Endothelial cell of umbilical vein (primary cell): Measurements from ENCODE around the gene EVA1A. TPM values are rescaled to one million over a fixed set of nuclear protein-coding genes. Genes with fewer than 3 reads are reported as not detected.

Experiments
- BruUV-seq: library from RNA; stranded (reverse); fragments of 400-500 nt; replicated peaks from 2 replicates; lab custom pipeline; 2021; lab: Mats Ljungman, UMichigan
- CTCF ChIA-PET: fragments of 300-600, 350-600 bp; sonication (Branson Sonifier 250); formaldehyde crosslinking; loops from one replicate; lab custom pipeline; 2021; ENCODE audit warnings: antibody characterized with exemption, inconsistent platforms; lab: Charles Lee
- POLR2A ChIA-PET: fragments of 300-600, 350-600 bp; sonication (Branson Sonifier 250); formaldehyde crosslinking; loops from one replicate; lab custom pipeline; 2021; ENCODE audit warnings: antibody characterized with exemption, inconsistent platforms; lab: Charles Lee
- DNase-seq: peaks from one replicate; pipeline ENCODE4 v3.0.0-alpha.2; 2011; ENCODE audit warnings: low read depth, low spot score
- FAIRE-seq: peaks from 2 replicates; lab custom pipeline; 2011; peaks lifted over from hg19 to GRCh38; lab: Jason Lieb, UNC
- H2AFZ ChIP-seq: 2 replicates; pipeline ENCODE4 v1.6.0; 2012; ENCODE audit warnings: low read depth, low read length, control low read depth, inconsistent platforms
- H3K27ac ChIP-seq: 2 replicates; pipeline ENCODE4 v1.5.1; 2011; ENCODE audit warnings: low read depth, mild to moderate bottlenecking, control low read depth, low read length, moderate library complexity; ENCODE audit not compliant: insufficient read depth
- H3K27me3 ChIP-seq, 2 experiments: 2 replicates each; pipeline versions ENCODE4 v1.6.0 to v1.6.1; 2011; ENCODE audit warnings: low read length in 2 of 2, mixed read lengths in 1 of 2; ENCODE audit not compliant: control insufficient read depth in 2 of 2, insufficient read depth in 2 of 2
- H3K36me3 ChIP-seq, 2 experiments: 2 replicates in 1 of 2; 3 replicates in 1 of 2; pipeline ENCODE4 v1.5.1; 2011; ENCODE audit warnings: low read length in 2 of 2, mild to moderate bottlenecking in 1 of 2, moderate library complexity in 1 of 2; ENCODE audit not compliant: control insufficient read depth in 2 of 2, insufficient read depth in 2 of 2; ENCODE audit errors: extremely low read depth in 1 of 2
- H3K4me1 ChIP-seq: 3 replicates; pipeline ENCODE4 v1.5.1; 2011; ENCODE audit warnings: mild to moderate bottlenecking, low read length; ENCODE audit not compliant: control insufficient read depth, insufficient read depth; ENCODE audit errors: extremely low read depth
- H3K4me2 ChIP-seq: 2 replicates; pipeline ENCODE4 v1.6.1; 2011; ENCODE audit warnings: low read length, control low read depth, mixed read lengths; ENCODE audit not compliant: insufficient read depth
- H3K4me3 ChIP-seq, 3 experiments: fragments of 200-600 bp in 1 of 3; sonication (generic), shearing (Covaris generic) in 1 of 3; replicated peaks in 1 of 3; 2 replicates each; pipeline ENCODE4 v1.5.1; 2011 to 2016; ENCODE audit warnings: control low read depth in 3 of 3, low read length in 3 of 3, mild to moderate bottlenecking in 2 of 3, inconsistent platforms in 1 of 3, low read depth in 1 of 3, moderate library complexity in 1 of 3; ENCODE audit not compliant: insufficient read depth in 1 of 3
- H3K79me2 ChIP-seq: 2 replicates; pipeline ENCODE4 v1.6.0; 2012; ENCODE audit warnings: low read length, inconsistent platforms; ENCODE audit not compliant: control insufficient read depth, insufficient read depth
- H3K9ac ChIP-seq: replicated peaks from 2 replicates; pipeline ENCODE3; 2011; ENCODE audit warnings: low read length, control low read depth; ENCODE audit not compliant: insufficient read depth; ENCODE audit errors: extremely low read depth
- H3K9me1 ChIP-seq: replicated peaks from 3 replicates; pipeline ENCODE4 v1.6.0; 2011; ENCODE audit warnings: mild to moderate bottlenecking, low read length; ENCODE audit not compliant: control insufficient read depth, insufficient read depth; ENCODE audit errors: extremely low read depth
- H3K9me3 ChIP-seq: replicated peaks from 2 replicates; pipeline ENCODE4 v1.5.1; 2012; ENCODE audit warnings: low read length, inconsistent platforms; ENCODE audit not compliant: control insufficient read depth, insufficient read depth
- H4K20me1 ChIP-seq: replicated peaks from 2 replicates; pipeline ENCODE3; 2011; ENCODE audit warnings: mild to moderate bottlenecking, low read length; ENCODE audit not compliant: control insufficient read depth, insufficient read depth; ENCODE audit errors: extremely low read depth
- EZH2 ChIP-seq: IDR thresholded peaks from 2 replicates; pipeline ENCODE4 v1.6.1; 2012; ENCODE audit warnings: borderline replicate concordance, low read depth, mild to moderate bottlenecking, moderate library complexity, low read length, inconsistent platforms; ENCODE audit not compliant: severe bottlenecking
- FOS ChIP-seq: IDR thresholded peaks from 2 replicates; pipeline ENCODE4 v1.6.1; 2011; ENCODE audit warnings: mild to moderate bottlenecking, low read length, moderate library complexity, borderline replicate concordance; ENCODE audit not compliant: insufficient read depth
- GATA2 ChIP-seq: IDR thresholded peaks from 2 replicates; pipeline ENCODE4 v1.7.0; 2011; ENCODE audit warnings: low read depth, mild to moderate bottlenecking, moderate library complexity, mixed read lengths, low read length; ENCODE audit not compliant: insufficient read length, insufficient read depth
- JUN ChIP-seq: IDR thresholded peaks from 2 replicates; pipeline ENCODE4 v1.6.1; 2011; ENCODE audit warnings: borderline replicate concordance, low read depth; ENCODE audit not compliant: insufficient read length, insufficient read depth
- MAX ChIP-seq: IDR thresholded peaks from 2 replicates; pipeline ENCODE4 v1.6.1; 2011; ENCODE audit not compliant: insufficient read depth, insufficient read length
- MYC ChIP-seq: IDR thresholded peaks from one replicate; pipeline ENCODE4 v1.6.1; 2011; ENCODE audit warnings: mild to moderate bottlenecking, low read depth, low read length
- POLR2A ChIP-seq: IDR thresholded peaks from 2 replicates; pipeline ENCODE4 v1.6.1; 2012; ENCODE audit warnings: low read depth, mild to moderate bottlenecking, control low read depth, low read length
- POLR2AphosphoS5 ChIP-seq: IDR thresholded peaks from 2 replicates; pipeline ENCODE4 v1.6.1; 2012; ENCODE audit warnings: low read depth, mild to moderate bottlenecking, control low read depth, low read length, moderate library complexity; ENCODE audit not compliant: insufficient read depth
- dilution Hi-C: fragments of 300-500 bp; cut with MboI; formaldehyde crosslinking; loops from one replicate; pipeline ENCODE4 v1.15.0; 2019; ENCODE audit warnings: low sequenced_read_pairs; ENCODE audit not compliant: extremely low pct_ligation_motif_present
- intact Hi-C: fragments of 100-400 bp; cut with micrococcal nuclease; formaldehyde crosslinking; loops from one replicate; pipeline ENCODE4 v1.10.0; 2022
- polyA plus RNA-seq, 4 experiments: library from polyadenylated mRNA; depleted of rRNA in 3 of 4; stranded (reverse) in 3 of 4; unstranded in 1 of 4; fragments of >200 nt; gene quantifications; 2 replicates each; pipeline versions ENCODE4 v1.2.1 to v1.2.3, GENCODE V29; 2011 to 2012; ENCODE audit warnings: missing spikeins in 1 of 4
- total RNA-seq: library from RNA; stranded (reverse); gene quantifications from 2 replicates; pipeline ENCODE4 v1.2.3, GENCODE V29; 2021
- TF ChIP-seq, protein P1 (sequence below), 2 donors: IDR thresholded peaks; 1 replicate in 1 of 2; 2 replicates in 1 of 2; pipeline ENCODE4 v1.5.1; 2011; ENCODE audit warnings: low read length in 2 of 2, mild to moderate bottlenecking in 2 of 2, moderate library complexity in 2 of 2, control low read depth in 1 of 2, inconsistent platforms in 1 of 2, low read depth in 1 of 2; ENCODE audit not compliant: insufficient read depth in 1 of 2; ENCODE audit errors: extremely low read depth in 1 of 2

EVA1A gene
- total and polyA plus RNA-seq, 2 donors (not counting 3 experiments of a cell fraction or from before 2014, with no cell fraction given) = 52.6 to 66.5 TPM

GRCh38 chr2:75484840-75485239, 75.9 kb downstream of the EVA1A start:
- no peak overlapping the region for H3K4me3 ChIP-seq
- H3K36me3 ChIP-seq = no peaks in the 10 kb centered on the region
- FAIRE-seq (no peak), DNase-seq (no peak)
- ChIA-PET CTCF (interaction anchor here (1.4 kb wide), 1 partner anchor 124 kb away, joined by 3 read pairs; no protein-coding TSS in a partner anchor), POLR2A (no interaction called here)
- intact Hi-C loops (no loop called here), dilution Hi-C loops (no loop called here)
- no peak overlapping the region for H3K9ac ChIP-seq
- no peak overlapping the region for H3K27ac ChIP-seq
- H2AFZ ChIP-seq = no peak overlapping the region
- H4K20me1 ChIP-seq = no peaks in the 10 kb centered on the region
- TF ChIP-seq JUN (no peak), GATA2 (no peak), EZH2 (no peak), POLR2A (no peak), MYC (no peak), POLR2AphosphoS5 (no peak), FOS (no peak), MAX (no peak)
- TF ChIP-seq, protein P1, sequence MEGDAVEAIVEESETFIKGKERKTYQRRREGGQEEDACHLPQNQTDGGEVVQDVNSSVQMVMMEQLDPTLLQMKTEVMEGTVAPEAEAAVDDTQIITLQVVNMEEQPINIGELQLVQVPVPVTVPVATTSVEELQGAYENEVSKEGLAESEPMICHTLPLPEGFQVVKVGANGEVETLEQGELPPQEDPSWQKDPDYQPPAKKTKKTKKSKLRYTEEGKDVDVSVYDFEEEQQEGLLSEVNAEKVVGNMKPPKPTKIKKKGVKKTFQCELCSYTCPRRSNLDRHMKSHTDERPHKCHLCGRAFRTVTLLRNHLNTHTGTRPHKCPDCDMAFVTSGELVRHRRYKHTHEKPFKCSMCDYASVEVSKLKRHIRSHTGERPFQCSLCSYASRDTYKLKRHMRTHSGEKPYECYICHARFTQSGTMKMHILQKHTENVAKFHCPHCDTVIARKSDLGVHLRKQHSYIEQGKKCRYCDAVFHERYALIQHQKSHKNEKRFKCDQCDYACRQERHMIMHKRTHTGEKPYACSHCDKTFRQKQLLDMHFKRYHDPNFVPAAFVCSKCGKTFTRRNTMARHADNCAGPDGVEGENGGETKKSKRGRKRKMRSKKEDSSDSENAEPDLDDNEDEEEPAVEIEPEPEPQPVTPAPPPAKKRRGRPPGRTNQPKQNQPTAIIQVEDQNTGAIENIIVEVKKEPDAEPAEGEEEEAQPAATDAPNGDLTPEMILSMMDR (IDR thresholded peaks at IDR 0.05; ENCODE audit: extremely low read depth in 1 of 2, insufficient read depth in 1 of 2, low read depth in 1 of 2, low read length in 2 of 2) = no peak
- peaks cover 2% of the 10 kb centered on the region in 2 experiments for H3K27me3 ChIP-seq
- H3K4me1 ChIP-seq = no peaks in the 10 kb centered on the region
- no TSS peak for BruUV-seq
- no peaks in the 10 kb centered on the region for H3K9me1 ChIP-seq
- H3K79me2 ChIP-seq = no peaks in the 10 kb centered on the region
- no peaks in the 10 kb centered on the region for H3K9me3 ChIP-seq
- no peak overlapping the region for H3K4me2 ChIP-seq
